ENCODE results near the gene CLDN17. TPM values are rescaled to one million over a fixed set of nuclear protein-coding genes. Genes with fewer than 3 reads are reported as not detected.

The CLDN17 gene
- total and polyA plus RNA-seq, 2 donors (not counting 3 experiments of a cell fraction or from before 2014, with no cell fraction given) = not detected

- no peak within 1 kb of the TSS for H3K4me2 ChIP-seq (ENCODE audit: insufficient read depth, low read length)
- H3K4me3 ChIP-seq (replicated peaks in 1 of 3; ENCODE audit: insufficient read depth in 1 of 3, low read depth in 1 of 3, low read length in 3 of 3) = no peak within 1 kb of the TSS
- no peaks in the 10 kb centered on the region for H4K20me1 ChIP-seq (replicated peaks; ENCODE audit: control insufficient read depth, extremely low read depth, insufficient read depth, low read length)
- intact Hi-C loops (cut with micrococcal nuclease) (no loop called here), dilution Hi-C loops (cut with MboI; ENCODE audit: extremely low pct_ligation_motif_present, low sequenced_read_pairs) (no loop called here)
- POLR2A ChIA-PET = no interaction called here
- DNase-seq (ENCODE audit: low read depth, low spot score) (no peak), FAIRE-seq (no peak)
- H3K36me3 ChIP-seq (ENCODE audit: control insufficient read depth in 2 of 2, extremely low read depth in 1 of 2, insufficient read depth in 2 of 2, low read length in 2 of 2) = no peaks in the 10 kb centered on the region
- no peaks in the 10 kb centered on the region for H3K9me3 ChIP-seq (replicated peaks; ENCODE audit: control insufficient read depth, insufficient read depth, low read length)
- no peak within 1 kb of the TSS for H3K9ac ChIP-seq (replicated peaks; ENCODE audit: extremely low read depth, insufficient read depth, low read length)
- H3K9me1 ChIP-seq (replicated peaks; ENCODE audit: control insufficient read depth, extremely low read depth, insufficient read depth, low read length) = no peaks in the 10 kb centered on the region
- no TSS peak for BruUV-seq (replicated peaks)
- H2AFZ ChIP-seq (ENCODE audit: low read depth, low read length) = no peak within 1 kb of the TSS
- TF ChIP-seq EZH2 (IDR thresholded peaks at IDR 0.05; ENCODE audit: borderline replicate concordance, low read depth, low read length, severe bottlenecking) (no peak), POLR2A (IDR thresholded peaks at IDR 0.05; ENCODE audit: low read depth, low read length) (no peak), MAX (IDR thresholded peaks at IDR 0.05; ENCODE audit: insufficient read depth, insufficient read length) (no peak), JUN (IDR thresholded peaks at IDR 0.05; ENCODE audit: borderline replicate concordance, insufficient read depth, insufficient read length, low read depth) (no peak), CTCF (IDR thresholded peaks at IDR 0.05; ENCODE audit: extremely low read depth in 1 of 2, insufficient read depth in 1 of 2, low read depth in 1 of 2, low read length in 2 of 2) (no peak)
- H3K27ac ChIP-seq (ENCODE audit: insufficient read depth, low read depth, low read length) = no peak within 1 kb of the TSS
- no peaks in the 10 kb centered on the region for H3K79me2 ChIP-seq (ENCODE audit: control insufficient read depth, insufficient read depth, low read length)
- no peaks in the 10 kb centered on the region for H3K4me1 ChIP-seq (ENCODE audit: control insufficient read depth, extremely low read depth, insufficient read depth, low read length)
- CTCF ChIA-PET = no interaction called here
- no peaks in the 10 kb centered on the region for H3K27me3 ChIP-seq (ENCODE audit: control insufficient read depth in 2 of 2, insufficient read depth in 2 of 2, low read length in 2 of 2)
These were observed 49.6 kb upstream of the CLDN17 start, which contains the start of gene CLDN8 for GRCh38 chr21:30216041-30216723. Gene CLDN8 (minus strand): TSS chr21:30216097. CDS start chr21:30215925, 172 bp downstream.
